GM13976 (cell line): ENCODE data around the gene DRC7.

Experiments used
- DNase-seq: peaks from one replicate; pipeline ENCODE4 v3.0.0; 2012; ENCODE audit warnings: low spot score
- CTCF ChIP-seq: IDR thresholded peaks from 2 replicates; pipeline ENCODE4 v1.5.1; 2012; ENCODE audit warnings: borderline replicate concordance, mild to moderate bottlenecking; ENCODE audit not compliant: insufficient read depth; ENCODE audit errors: extremely low read depth, missing control alignments, control extremely low read depth
- in situ Hi-C: fragments of 300-500 bp; cut with MboI; formaldehyde crosslinking; loops from one replicate; pipeline ENCODE4 v1.12.0; 2022; ENCODE audit warnings: low sequenced_read_pairs, mixed read lengths, inconsistent platforms; ENCODE audit not compliant: unreplicated experiment

Gene DRC7

GRCh38 chr16:57648581-57649442 lies 45.8 kb upstream of the DRC7 start:
- DNase-seq = peak; percentile 94
- in situ Hi-C loops = loop anchor here (5.0 kb wide), 1 partner anchor 52 kb away; no protein-coding TSS in a partner anchor
- TF ChIP-seq CTCF = peak; percentile 100

- in situ Hi-C loops = loop anchor here (5.0 kb wide), 1 partner anchor 52 kb away; no protein-coding TSS in a partner anchor
- no peak for TF ChIP-seq CTCF
- DNase-seq = no peak
Measured at GRCh38 chr16:57649443-57649751, 45.2 kb upstream of the DRC7 start.

GRCh38 chr16:57649846-57650245 lies 44.8 kb upstream of the DRC7 start:
- DNase-seq = no peak
- in situ Hi-C loops = loop anchor here (5.0 kb wide), 1 partner anchor 53 kb away; no protein-coding TSS in a partner anchor
- TF ChIP-seq CTCF = no peak

GRCh38 chr16:57651344-57652333 lies 43.0 kb upstream of the DRC7 start:
- no peak for DNase-seq
- no peak for TF ChIP-seq CTCF
- in situ Hi-C loops = no loop called here

- TF ChIP-seq CTCF = no peak
- DNase-seq = no peak
- in situ Hi-C loops = no loop called here
Measured at GRCh38 chr16:57652695-57653471, 41.7 kb upstream of the DRC7 start.

GRCh38 chr16:57653936-57654335 lies 40.7 kb upstream of the DRC7 start:
- no peak for TF ChIP-seq CTCF
- DNase-seq = no peak
- in situ Hi-C loops = no loop called here
